ENCODE results near the gene VEPH1. TPM values are rescaled to one million over a fixed set of nuclear protein-coding genes. Genes with fewer than 3 reads are reported as not detected.
A peak's percentile ranks its signal among the peaks of the same experiment; 100 is the strongest.

VEPH1 gene
- total RNA-seq, 2 donors from 2014 or later = 11.8 to 17.1 TPM

DNA sequence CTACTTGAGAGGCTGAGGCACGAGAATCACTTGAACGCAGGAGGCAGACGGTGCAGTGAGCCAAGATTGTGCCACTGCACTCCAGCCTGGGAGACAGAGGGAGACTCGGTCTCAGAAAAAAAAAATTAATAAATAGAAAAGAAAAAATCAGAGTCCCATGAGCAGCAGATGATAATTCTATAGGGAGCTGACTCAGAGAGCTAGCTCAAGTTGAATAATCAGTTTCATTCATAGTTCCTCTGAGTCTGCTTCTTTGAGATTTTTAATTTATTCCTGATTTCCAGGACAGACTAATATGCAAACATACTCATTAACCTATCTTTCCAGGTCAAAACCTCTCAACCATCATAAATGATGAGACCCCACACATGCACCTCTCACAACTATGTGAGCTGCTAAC lies 121.6 kb downstream of the VEPH1 start:
- WGBS, 2 experiments (ENCODE audit: insufficient coverage in 1 of 2, insufficient read length in 1 of 2) = 95 to 100% methylated on average over 2 to 4 of the region's 4 CpGs
- Histone ChIP-seq H3K9me3 (ENCODE audit: control insufficient read depth, low read length) (no peaks in the 10 kb centered on the region), H3K36me3 (ENCODE audit: control insufficient read depth, insufficient read depth, low read length) (no peaks in the 10 kb centered on the region), H3K9ac (ENCODE audit: extremely low read depth, low read length, poor library complexity, severe bottlenecking) (no peak overlapping the region), H3K27ac (ENCODE audit: low read depth, low read length) (no peak overlapping the region), H3K4me3 (ENCODE audit: low read length) (no peak overlapping the region), H3K27me3 (ENCODE audit: control insufficient read depth, insufficient read depth, low read length, poor library complexity, severe bottlenecking) (no peaks in the 10 kb centered on the region), H3K4me1 (ENCODE audit: control insufficient read depth, insufficient read depth, low read length) (no peaks in the 10 kb centered on the region)
- H3K4me3 Mint-ChIP-seq = no peak overlapping the region
- no peak for TF ChIP-seq CTCF (conservative IDR thresholded peaks at IDR 0.05)
- no peaks in the 10 kb centered on the region for H3K27me3 Mint-ChIP-seq (ENCODE audit: insufficient read depth)
- H3K9me3 Mint-ChIP-seq = no peaks in the 10 kb centered on the region
- DNase-seq = no peak
- no peaks in the 10 kb centered on the region for H3K4me1 Mint-ChIP-seq
- no peak overlapping the region for H3K27ac Mint-ChIP-seq
- H3K36me3 Mint-ChIP-seq (ENCODE audit: low read depth) = no peaks in the 10 kb centered on the region

DNA sequence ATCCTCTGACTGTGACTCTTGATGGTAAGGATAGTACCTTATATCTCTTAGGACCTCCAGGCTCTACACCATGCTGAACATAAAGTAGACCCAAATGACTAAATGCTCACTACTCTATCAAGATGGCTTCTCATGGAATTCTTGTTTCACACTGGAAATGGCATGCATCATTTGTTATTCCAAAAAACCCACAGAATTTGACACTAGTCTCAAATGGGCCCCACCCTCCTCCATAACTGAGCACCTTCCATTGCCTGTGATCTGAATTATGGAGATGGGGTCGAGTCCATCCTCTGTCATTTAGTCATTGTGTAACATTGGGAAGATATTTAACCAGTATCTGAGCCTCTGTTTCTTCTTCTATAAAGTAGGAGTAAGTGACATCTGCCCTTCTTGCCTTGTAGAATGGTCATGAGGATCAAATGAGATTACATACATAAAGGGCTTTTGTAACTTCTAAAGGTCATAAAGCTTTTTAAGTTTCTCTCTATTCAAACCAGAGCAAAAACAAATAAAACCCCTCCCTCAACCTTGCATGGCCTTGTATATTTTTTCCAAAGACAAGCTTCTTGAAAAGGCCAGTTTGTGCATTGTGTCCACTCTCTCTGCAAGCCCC lies 123.6 kb downstream of the VEPH1 start:
- Histone ChIP-seq H3K4me3 (ENCODE audit: low read length) (no peak overlapping the region), H3K9me3 (ENCODE audit: control insufficient read depth, low read length) (no peaks in the 10 kb centered on the region), H3K27me3 (ENCODE audit: control insufficient read depth, insufficient read depth, low read length, poor library complexity, severe bottlenecking) (no peaks in the 10 kb centered on the region), H3K4me1 (ENCODE audit: control insufficient read depth, insufficient read depth, low read length) (no peaks in the 10 kb centered on the region), H3K9ac (ENCODE audit: extremely low read depth, low read length, poor library complexity, severe bottlenecking) (no peak overlapping the region), H3K36me3 (ENCODE audit: control insufficient read depth, insufficient read depth, low read length) (no peaks in the 10 kb centered on the region), H3K27ac (ENCODE audit: low read depth, low read length) (no peak overlapping the region)
- Mint-ChIP-seq H3K4me3 (no peak overlapping the region), H3K9me3 (no peaks in the 10 kb centered on the region), H3K36me3 (ENCODE audit: low read depth) (no peaks in the 10 kb centered on the region), H3K27me3 (ENCODE audit: insufficient read depth) (no peaks in the 10 kb centered on the region), H3K27ac (no peak overlapping the region), H3K4me1 (peaks cover under 1% of the 10 kb centered on the region)
- TF ChIP-seq CTCF (conservative IDR thresholded peaks at IDR 0.05) = no peak
- no peak for DNase-seq
- 82 to 100% methylated on average over 1 of the region's 1 CpG for WGBS, 2 experiments (ENCODE audit: insufficient coverage in 1 of 2, insufficient read length in 1 of 2)

GRCh38 chr3:157376603-157377300 lies 126.5 kb downstream of the VEPH1 start:
- Mint-ChIP-seq H3K9me3 (no peaks in the 10 kb centered on the region), H3K27me3 (ENCODE audit: insufficient read depth) (no peaks in the 10 kb centered on the region), H3K4me3 (no peak overlapping the region), H3K27ac (no peak overlapping the region), H3K36me3 (ENCODE audit: low read depth) (no peaks in the 10 kb centered on the region), H3K4me1 (peaks cover 12% of the 10 kb centered on the region)
- H3K4me1 ChIP-seq (ENCODE audit: control insufficient read depth, insufficient read depth, low read length) = peaks cover 5% of the 10 kb centered on the region
- no peaks in the 10 kb centered on the region for H3K27me3 ChIP-seq (ENCODE audit: control insufficient read depth, insufficient read depth, low read length, poor library complexity, severe bottlenecking)
- peak overlapping the region; percentile 84 for H3K27ac ChIP-seq (ENCODE audit: low read depth, low read length)
- no peak for DNase-seq
- no peak overlapping the region for H3K4me3 ChIP-seq (ENCODE audit: low read length)
- TF ChIP-seq CTCF (conservative IDR thresholded peaks at IDR 0.05) = no peak
- no peaks in the 10 kb centered on the region for H3K36me3 ChIP-seq (ENCODE audit: control insufficient read depth, insufficient read depth, low read length)
- 66 to 84% methylated on average over 2 to 4 of the region's 5 CpGs for WGBS, 2 experiments (ENCODE audit: insufficient coverage in 1 of 2, insufficient read length in 1 of 2)
- no peak overlapping the region for H3K9ac ChIP-seq (ENCODE audit: extremely low read depth, low read length, poor library complexity, severe bottlenecking)
- peaks cover 7% of the 10 kb centered on the region for H3K9me3 ChIP-seq (ENCODE audit: control insufficient read depth, low read length)
